HepG2 (cell line): Measurements from ENCODE around the gene PRMT7. TPM values are rescaled to one million over a fixed set of nuclear protein-coding genes. Genes with fewer than 3 reads are reported as not detected.

Source experiments
- ADNP ChIP-seq: sonication (generic); formaldehyde crosslinking; IDR thresholded peaks from 2 replicates; pipeline ENCODE4 v1.4.0; 2020; ENCODE audit warnings: missing genetic modification reagents
- BRCA1 ChIP-seq: sonication (generic); formaldehyde crosslinking; IDR thresholded peaks from 2 replicates; pipeline ENCODE4 v1.4.0; 2020; ENCODE audit warnings: missing genetic modification reagents
- CBX1 ChIP-seq: IDR thresholded peaks from one replicate; pipeline ENCODE4 v1.6.1; 2016; ENCODE audit warnings: antibody characterized with exemption, low read depth
- CREM ChIP-seq, 2 experiments: sonication (generic) in 1 of 2; formaldehyde crosslinking in 1 of 2; IDR thresholded peaks; 2 replicates each; pipeline versions ENCODE4 v1.4.0 to v1.6.1; 2016 to 2020; ENCODE audit warnings: antibody characterized with exemption in 1 of 2, mild to moderate bottlenecking in 1 of 2, missing genetic modification reagents in 1 of 2
- FOXJ3 ChIP-seq: sonication (generic); formaldehyde crosslinking; IDR thresholded peaks from 2 replicates; pipeline ENCODE4 v1.4.0; 2020; ENCODE audit warnings: missing genetic modification reagents, mild to moderate bottlenecking, borderline replicate concordance
- HNRNPUL1 ChIP-seq: fragments of 200-400 bp; formaldehyde crosslinking; IDR thresholded peaks from 2 replicates; pipeline ENCODE4 v1.6.1; 2017; ENCODE audit warnings: low read depth, mild to moderate bottlenecking, low read length, moderate library complexity
- NR2C2 ChIP-seq: sonication (generic); formaldehyde crosslinking; IDR thresholded peaks from 2 replicates; pipeline ENCODE4 v1.4.0; 2020; ENCODE audit warnings: missing genetic modification reagents, mild to moderate bottlenecking, moderate library complexity, borderline replicate concordance
- PRMT3 ChIP-seq: sonication (generic); formaldehyde crosslinking; IDR thresholded peaks from 2 replicates; pipeline ENCODE4 v1.8.1; 2022; ENCODE audit warnings: low read depth, mild to moderate bottlenecking, moderate library complexity, missing genetic modification reagents, borderline replicate concordance
- RAD51 ChIP-seq: fragments of 450-650 bp; IDR thresholded peaks from 2 replicates; pipeline ENCODE4 v1.6.1; 2016; ENCODE audit warnings: borderline replicate concordance
- RARA ChIP-seq: IDR thresholded peaks from 2 replicates; pipeline ENCODE4 v1.6.1; 2016; ENCODE audit warnings: missing genetic modification reagents, missing compliant biosample characterization
- RBM39 ChIP-seq: fragments of 200-400 bp; formaldehyde crosslinking; IDR thresholded peaks from one replicate; pipeline ENCODE4 v1.6.1; 2018; ENCODE audit warnings: antibody characterized with exemption, mild to moderate bottlenecking, low read depth, low read length; ENCODE audit not compliant: poor library complexity, severe bottlenecking
- RORA ChIP-seq: sonication (generic); formaldehyde crosslinking; IDR thresholded peaks from 2 replicates; pipeline ENCODE4 v1.5.0; 2020; ENCODE audit warnings: mild to moderate bottlenecking, missing genetic modification reagents, moderate library complexity
- SETDB1 ChIP-seq: sonication (generic); formaldehyde crosslinking; IDR thresholded peaks from 2 replicates; pipeline ENCODE4 v1.5.1; 2020; ENCODE audit warnings: missing genetic modification reagents, mild to moderate bottlenecking, borderline replicate concordance
- SNAPC2 ChIP-seq: sonication (generic); formaldehyde crosslinking; IDR thresholded peaks from 2 replicates; pipeline ENCODE4 v1.8.1; 2022; ENCODE audit warnings: mild to moderate bottlenecking, missing genetic modification reagents
- SRY ChIP-seq: sonication (generic); formaldehyde crosslinking; IDR thresholded peaks from 2 replicates; pipeline ENCODE4 v1.8.0; 2022; ENCODE audit warnings: mild to moderate bottlenecking, missing genetic modification reagents
- TBL1XR1 ChIP-seq: fragments of 150-350 bp; IDR thresholded peaks from 2 replicates; pipeline ENCODE4 v1.6.1; 2014; ENCODE audit warnings: borderline replicate concordance, low read length; ENCODE audit not compliant: partially characterized antibody
- ZBTB21 ChIP-seq: sonication (generic); formaldehyde crosslinking; IDR thresholded peaks from 2 replicates; pipeline ENCODE4 v1.4.0; 2020; ENCODE audit warnings: missing genetic modification reagents
- ZFP36L2 ChIP-seq: sonication (generic); formaldehyde crosslinking; IDR thresholded peaks from 2 replicates; pipeline ENCODE4 v1.4.0; 2020; ENCODE audit warnings: missing genetic modification reagents
- ZKSCAN1 ChIP-seq: fragments of 150-350 bp; IDR thresholded peaks from 2 replicates; pipeline ENCODE4 v1.6.1; 2014; ENCODE audit warnings: low read length
- ZNF33A ChIP-seq: sonication (generic); formaldehyde crosslinking; IDR thresholded peaks from 2 replicates; pipeline ENCODE4 v1.5.1; 2020; ENCODE audit warnings: missing genetic modification reagents, mild to moderate bottlenecking, moderate library complexity, borderline replicate concordance
- ZNF672 ChIP-seq: sonication (generic); formaldehyde crosslinking; IDR thresholded peaks from 2 replicates; pipeline ENCODE4 v1.8.1; 2022; ENCODE audit warnings: missing genetic modification reagents
- ZNF746 ChIP-seq: sonication (generic); formaldehyde crosslinking; IDR thresholded peaks from 2 replicates; pipeline ENCODE4 v1.8.0; 2022; ENCODE audit warnings: mild to moderate bottlenecking, missing genetic modification reagents
- ZZZ3 ChIP-seq: sonication (generic); formaldehyde crosslinking; IDR thresholded peaks from 2 replicates; pipeline ENCODE4 v1.4.0; 2020; ENCODE audit warnings: missing genetic modification reagents, mild to moderate bottlenecking, borderline replicate concordance
- polyA plus RNA-seq, 8 experiments: library from polyadenylated mRNA; depleted of rRNA in 3 of 8; stranded (reverse) in 7 of 8; unstranded in 1 of 8; fragments of >200 nt; fragmentation: Illumina TruSeq in 4 of 8; extraction: Trizol in 4 of 8; gene quantifications; 2 replicates each; pipeline versions ENCODE4 v1.2.1 to v1.2.3, GENCODE V29; 2011 to 2016; ENCODE audit warnings: low read depth in 4 of 8, missing spikeins in 1 of 8, mixed read lengths in 1 of 8; ENCODE audit not compliant: insufficient read depth in 1 of 8
- total RNA-seq, 5 experiments: library from RNA; depleted of rRNA; stranded (reverse); fragments of >200 nt; fragmentation: Illumina TruSeq; extraction: Trizol; gene quantifications; 2 replicates each; pipeline ENCODE4 v1.2.3, GENCODE V29; 2016; ENCODE audit warnings: low read depth in 1 of 5
- TF ChIP-seq, protein P1 (sequence below): sonication (generic); formaldehyde crosslinking; IDR thresholded peaks from 2 replicates; pipeline ENCODE4 v1.4.0; 2020; ENCODE audit warnings: mild to moderate bottlenecking, missing genetic modification reagents
- TF ChIP-seq, protein P2 (sequence below): sonication (generic); formaldehyde crosslinking; IDR thresholded peaks from 2 replicates; pipeline ENCODE4 v1.5.1; 2020; ENCODE audit warnings: mild to moderate bottlenecking, missing genetic modification reagents

Gene PRMT7
- total and polyA plus RNA-seq, 2 of the 13 experiments (the other 11 are each of a cell fraction or from before 2014, with no cell fraction given) = 47.5 to 55.0 TPM

DNA sequence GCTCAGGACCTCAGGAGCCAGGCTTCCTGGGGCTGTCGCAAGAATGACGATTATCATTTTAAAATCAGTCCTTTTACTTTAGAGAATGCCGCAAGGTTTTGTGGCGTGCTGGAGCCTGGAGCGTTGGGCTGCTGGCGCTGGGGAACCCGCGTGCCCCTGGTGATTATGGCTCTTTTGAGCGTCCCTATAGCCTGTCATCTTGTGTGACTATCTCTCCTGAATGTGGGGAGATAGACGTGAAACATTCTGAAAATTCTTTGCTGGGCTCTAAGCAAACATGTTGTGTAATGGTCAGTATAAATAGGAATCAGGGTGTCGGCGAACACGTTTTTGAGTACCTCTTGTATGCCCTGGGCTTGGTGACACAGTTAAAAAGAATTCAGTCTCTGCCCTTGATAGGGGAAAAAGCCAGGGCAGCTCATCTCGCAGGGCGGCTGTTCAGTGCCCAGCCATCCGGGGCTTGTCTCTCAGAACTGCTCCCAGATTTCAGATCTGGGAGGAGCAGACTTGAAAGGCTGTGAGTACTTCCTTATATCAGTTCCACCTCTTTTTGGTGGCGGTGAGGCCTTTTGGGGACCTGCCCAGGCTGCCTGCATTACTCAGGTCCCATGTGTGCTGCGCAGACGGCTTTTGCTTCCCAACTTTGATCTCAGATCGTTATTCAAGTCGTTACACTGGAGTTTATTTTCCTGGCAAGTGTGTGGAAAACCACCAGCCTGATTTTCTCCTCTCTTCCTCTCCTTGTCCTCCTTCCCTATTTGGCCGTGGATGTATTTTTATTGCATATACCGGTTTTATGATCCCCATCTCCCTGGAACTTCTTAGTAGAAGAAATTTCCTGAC is 45.5 kb upstream of the PRMT7 start (continued):
- TF ChIP-seq FOXJ3 (CRISPR knock-in tag) = peak; percentile 52; the same call in 1 of the 2 replicates
- no peak for TF ChIP-seq ADNP
- TF ChIP-seq RBM39 = peak; percentile 31
- no peak for TF ChIP-seq PRMT3 (CRISPR knock-in tag)
- TF ChIP-seq RARA (CRISPR knock-in tag) = peak; percentile 90
- TF ChIP-seq RAD51 = no peak
- no peak for TF ChIP-seq SETDB1 (CRISPR knock-in tag)
- TF ChIP-seq SRY (CRISPR knock-in tag) = no peak; the same call in 1 of the 2 replicates
- TF ChIP-seq BRCA1 (CRISPR knock-in tag) = no peak
- TF ChIP-seq ZZZ3 = 0 out of 2 replicates have a peak, but pooled peaks have one; percentile 12
- TF ChIP-seq, protein P1, sequence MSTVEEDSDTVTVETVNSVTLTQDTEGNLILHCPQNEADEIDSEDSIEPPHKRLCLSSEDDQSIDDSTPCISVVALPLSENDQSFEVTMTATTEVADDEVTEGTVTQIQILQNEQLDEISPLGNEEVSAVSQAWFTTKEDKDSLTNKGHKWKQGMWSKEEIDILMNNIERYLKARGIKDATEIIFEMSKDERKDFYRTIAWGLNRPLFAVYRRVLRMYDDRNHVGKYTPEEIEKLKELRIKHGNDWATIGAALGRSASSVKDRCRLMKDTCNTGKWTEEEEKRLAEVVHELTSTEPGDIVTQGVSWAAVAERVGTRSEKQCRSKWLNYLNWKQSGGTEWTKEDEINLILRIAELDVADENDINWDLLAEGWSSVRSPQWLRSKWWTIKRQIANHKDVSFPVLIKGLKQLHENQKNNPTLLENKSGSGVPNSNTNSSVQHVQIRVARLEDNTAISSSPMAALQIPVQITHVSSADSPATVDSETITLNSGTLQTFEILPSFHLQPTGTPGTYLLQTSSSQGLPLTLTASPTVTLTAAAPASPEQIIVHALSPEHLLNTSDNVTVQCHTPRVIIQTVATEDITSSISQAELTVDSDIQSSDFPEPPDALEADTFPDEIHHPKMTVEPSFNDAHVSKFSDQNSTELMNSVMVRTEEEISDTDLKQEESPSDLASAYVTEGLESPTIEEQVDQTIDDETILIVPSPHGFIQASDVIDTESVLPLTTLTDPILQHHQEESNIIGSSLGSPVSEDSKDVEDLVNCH (CRISPR knock-in tag) = no peak; the same call in 1 of the 2 replicates
- 0 out of 2 replicates have a peak, but pooled peaks have one; percentile 56 for TF ChIP-seq RORA
- TF ChIP-seq HNRNPUL1 = no peak
- TF ChIP-seq ZBTB21 = peak; percentile 40; the same call in 1 of the 2 replicates
- TF ChIP-seq ZNF672 (CRISPR knock-in tag) = no peak
- TF ChIP-seq, protein P2, sequence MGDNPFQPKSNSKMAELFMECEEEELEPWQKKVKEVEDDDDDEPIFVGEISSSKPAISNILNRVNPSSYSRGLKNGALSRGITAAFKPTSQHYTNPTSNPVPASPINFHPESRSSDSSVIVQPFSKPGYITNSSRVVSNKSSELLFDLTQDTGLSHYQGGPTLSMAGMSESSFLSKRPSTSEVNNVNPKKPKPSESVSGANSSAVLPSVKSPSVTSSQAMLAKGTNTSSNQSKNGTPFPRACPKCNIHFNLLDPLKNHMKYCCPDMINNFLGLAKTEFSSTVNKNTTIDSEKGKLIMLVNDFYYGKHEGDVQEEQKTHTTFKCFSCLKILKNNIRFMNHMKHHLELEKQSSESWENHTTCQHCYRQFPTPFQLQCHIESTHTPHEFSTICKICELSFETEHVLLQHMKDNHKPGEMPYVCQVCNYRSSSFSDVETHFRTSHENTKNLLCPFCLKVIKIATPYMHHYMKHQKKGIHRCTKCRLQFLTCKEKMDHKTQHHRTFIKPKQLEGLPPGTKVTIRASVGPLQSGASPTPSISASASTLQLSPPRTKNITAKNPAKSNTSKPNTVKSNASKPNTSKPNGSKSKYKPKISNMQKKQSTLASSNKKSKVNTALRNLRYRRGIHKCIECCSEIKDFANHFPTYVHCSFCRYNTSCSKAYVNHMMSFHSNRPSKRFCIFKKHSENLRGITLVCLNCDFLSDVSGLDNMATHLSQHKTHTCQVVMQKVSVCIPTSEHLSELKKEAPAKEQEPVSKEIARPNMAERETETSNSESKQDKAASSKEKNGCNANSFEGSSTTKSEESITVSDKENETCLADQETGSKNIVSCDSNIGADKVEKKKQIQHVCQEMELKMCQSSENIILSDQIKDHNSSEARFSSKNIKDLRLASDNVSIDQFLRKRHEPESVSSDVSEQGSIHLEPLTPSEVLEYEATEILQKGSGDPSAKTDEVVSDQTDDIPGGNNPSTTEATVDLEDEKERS (CRISPR knock-in tag) = no peak
- TF ChIP-seq TBL1XR1 = peak; percentile 92
- 0 out of 2 replicates have a peak, but pooled peaks have one; percentile 13 for TF ChIP-seq NR2C2 (CRISPR knock-in tag)
- TF ChIP-seq ZNF33A (CRISPR knock-in tag) = no peak
- TF ChIP-seq CREM (IDR thresholded peaks at IDR 0.05) = peak; percentile 87
- no peak for TF ChIP-seq CREM (CRISPR knock-in tag; IDR thresholded peaks at IDR 0.05)
- TF ChIP-seq ZFP36L2 (CRISPR knock-in tag) = no peak
- no peak; the same call in 1 of the 2 replicates for TF ChIP-seq ZNF746 (CRISPR knock-in tag)
- peak; percentile 37; the same call in 1 of the 2 replicates for TF ChIP-seq SNAPC2 (CRISPR knock-in tag)
- peak; percentile 65; the same call in 1 of the 2 replicates for TF ChIP-seq ZKSCAN1
- no peak for TF ChIP-seq CBX1
